Tibial nerve (tissue), 3 donors: ENCODE data around the gene KIF9.

Experiments used
- CTCF ChIP-seq, 5 experiments: fragments of 200-600 bp in 3 of 5; fragments of 450-650 bp in 2 of 5; sonication (generic) in 3 of 5; IDR thresholded peaks; one replicate each; pipeline ENCODE4 v1.5.1; 2016 to 2019; ENCODE audit warnings: antibody characterized with exemption in 5 of 5, mild to moderate bottlenecking in 3 of 5, moderate library complexity in 2 of 5
- POLR2A ChIP-seq, 2 donors: fragments of 450-650 bp; IDR thresholded peaks; one replicate each; pipeline ENCODE4 v1.6.1; 2017; ENCODE audit warnings: antibody characterized with exemption in 2 of 2, mild to moderate bottlenecking in 2 of 2, moderate library complexity in 2 of 2

- TF ChIP-seq CTCF (IDR thresholded peaks at IDR 0.05) (no peak), POLR2A (IDR thresholded peaks at IDR 0.05) (no peak)
Measured at GRCh38 chr3:47239929-47240328, 42.7 kb downstream of the KIF9 start.
